Activated CD4-positive, alpha-beta T cell treated with anti-CD3 and anti-CD28 coated beads for 48 hours (primary cell): ENCODE results near the gene MSH4.

Source experiments
- DNase-seq: peaks from one replicate; pipeline ENCODE4 v3.0.0-alpha.2; 2020

The MSH4 gene

DNA sequence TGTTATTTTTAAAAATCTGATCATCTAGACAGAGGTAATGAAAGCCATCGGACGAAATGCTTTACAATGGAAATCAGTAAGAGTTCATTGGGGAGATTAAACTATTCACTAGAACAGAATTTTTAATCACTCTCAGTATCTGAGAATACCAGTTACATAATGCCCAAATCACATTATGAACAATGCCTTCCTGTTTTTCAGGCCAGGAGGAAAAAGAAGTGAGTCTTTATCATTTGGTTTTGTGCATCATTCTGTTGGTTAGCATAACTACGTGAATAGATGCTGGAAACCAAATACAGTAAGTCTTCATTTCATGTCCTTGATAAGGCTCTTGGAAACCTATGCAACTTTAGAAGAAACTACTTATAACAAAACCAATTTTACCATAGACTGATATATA lies 153.5 kb downstream of the MSH4 start:
- DNase-seq: no peak

GRCh38 chr1:75952016-75952415 lies 155.3 kb downstream of the MSH4 start:
- no peak for DNase-seq

DNA sequence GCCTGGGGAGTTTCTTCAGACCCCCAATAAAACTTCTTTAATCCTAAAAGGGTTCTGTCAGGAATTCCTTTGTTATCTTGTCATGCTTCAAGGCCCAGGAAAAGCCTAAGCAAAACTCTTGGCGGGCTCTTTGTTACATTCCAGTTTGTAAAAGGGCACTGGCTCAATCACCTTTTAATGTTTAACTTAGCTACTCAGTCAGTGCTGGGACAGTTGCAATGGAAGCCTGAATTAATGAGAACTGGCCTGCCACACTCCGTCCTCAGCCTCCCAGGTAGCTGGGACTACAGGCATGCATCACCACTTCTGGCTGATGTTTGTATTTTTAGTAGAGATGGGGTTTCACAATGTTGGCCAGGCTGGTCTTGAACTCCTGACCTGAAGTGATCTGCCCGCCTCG lies 156.8 kb downstream of the MSH4 start:
- DNase-seq: no peak

- DNase-seq: no peak
Observed at GRCh38 chr1:75954586-75954985, 157.9 kb downstream of the MSH4 start.
